SKM-1 (cell line): ENCODE measurements around the gene PAK6.
A peak's percentile ranks its signal among the peaks of the same experiment; 100 is the strongest.

Experiments used
- DNase-seq: peaks from one replicate; lab custom pipeline; 2025; ENCODE audit not compliant: unreplicated experiment; lab: John Stamatoyannopoulos, UW

The PAK6 gene

GRCh38 chr15:40309344-40309862 is 70.5 kb downstream of the PAK6 start:
- DNase-seq: no peak

GRCh38 chr15:40310001-40310959 is 71.4 kb downstream of the PAK6 start:
- peak; percentile 33 for DNase-seq

GRCh38 chr15:40310993-40311392 is 72.1 kb downstream of the PAK6 start:
- no peak for DNase-seq

- no peak for DNase-seq
Measured at GRCh38 chr15:40312370-40313158, 73.7 kb downstream of the PAK6 start.

GRCh38 chr15:40313531-40314398 is 74.9 kb downstream of the PAK6 start:
- peak; percentile 76 for DNase-seq

GRCh38 chr15:40314723-40315276 is 75.9 kb downstream of the PAK6 start:
- no peak for DNase-seq

GRCh38 chr15:40316931-40317330 is 78.1 kb downstream of the PAK6 start:
- DNase-seq: no peak

GRCh38 chr15:40317580-40317979 is 78.7 kb downstream of the PAK6 start:
- no peak for DNase-seq

- no peak for DNase-seq
Measured at GRCh38 chr15:40320409-40320808, 81.5 kb downstream of the PAK6 start.

GRCh38 chr15:40320931-40321371 is 82.1 kb downstream of the PAK6 start:
- DNase-seq: peak; percentile 55

GRCh38 chr15:40322531-40323238 is 83.8 kb downstream of the PAK6 start:
- no peak for DNase-seq

GRCh38 chr15:40323239-40323952 is 84.5 kb downstream of the PAK6 start, which contains the start of gene INAFM2:
TSS of gene INAFM2 (plus strand) at chr15:40323692. CDS start at chr15:40324056, 364 bp downstream.
- DNase-seq: peak; percentile 85

GRCh38 chr15:40323953-40324937 is 85.4 kb downstream of the PAK6 start:
- DNase-seq: no peak

GRCh38 chr15:40325188-40325587 is 86.3 kb downstream of the PAK6 start:
- DNase-seq: no peak

- no peak for DNase-seq
Measured at GRCh38 chr15:40325700-40326099, 86.8 kb downstream of the PAK6 start.
